ENCODE measurements around the gene CCDC14. TPM values are rescaled to one million over a fixed set of nuclear protein-coding genes. Genes with fewer than 3 reads are reported as not detected.
"Not testable (repeated sequence)": the region's sequence is repeated elsewhere in the genome, so short reads cannot be mapped to it uniquely, and the experiment has no call there.

CCDC14 gene
- total and polyA plus RNA-seq, 4 experiments from 2014 or later = 6.3 to 47.0 (median 26.9) TPM

DNA sequence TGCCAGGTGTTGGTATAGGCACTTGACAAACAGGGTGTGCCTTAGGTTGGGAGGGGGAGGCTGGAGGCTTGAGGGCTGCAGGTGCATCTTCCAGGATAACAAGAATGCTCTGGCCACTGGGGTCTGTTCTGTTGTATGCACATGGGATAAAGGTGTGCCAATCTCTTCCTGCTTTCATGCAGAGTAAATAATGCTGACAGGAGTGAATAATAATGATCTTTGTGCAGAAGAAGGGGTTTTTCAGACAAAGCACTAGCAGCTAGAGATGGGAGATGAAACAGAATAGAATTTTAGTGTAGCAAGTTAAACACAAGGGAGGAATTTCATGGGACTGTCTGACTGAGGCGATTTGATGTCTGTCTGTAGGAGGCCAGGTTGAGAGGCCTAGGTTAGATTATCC, 32.8 kb upstream of the CCDC14 start:
- Histone ChIP-seq H3K4me3 (ENCODE audit: low read length in 2 of 2) (no peak overlapping the region), H3K9me3 (ENCODE audit: control insufficient read depth in 1 of 2, low read length in 2 of 2) (no peaks in the 10 kb centered on the region), H3K4me1 (ENCODE audit: insufficient read depth, low read length) (no peaks in the 10 kb centered on the region), H3K36me3 (ENCODE audit: insufficient read depth, low read length) (no peaks in the 10 kb centered on the region), H3K27me3 (ENCODE audit: insufficient read depth, low read length) (peaks cover 8% of the 10 kb centered on the region), H3K27ac (ENCODE audit: low read depth, low read length) (no peak overlapping the region)
- no peak for DNase-seq
- Mint-ChIP-seq H3K4me1 (peaks cover 0 to 2% (median under 1%) of the 10 kb centered on the region in 4 donors), H3K4me3 (no peak overlapping the region), H3K27me3 (peaks cover 20 to 29% of the 10 kb centered on the region in 2 donors), H3K27ac (no peak overlapping the region), H3K36me3 (peaks cover 0 to 3% of the 10 kb centered on the region in 2 donors), H3K9me3 (peaks cover 0 to 3% (median 0%) of the 10 kb centered on the region in 8 donors)
- intact Hi-C loops (cut with micrococcal nuclease) = no loop called here
- ChIA-PET CTCF (ENCODE audit: partially characterized antibody) (no interaction called here), POLR2A (ENCODE audit: partially characterized antibody) (no interaction called here)

DNA sequence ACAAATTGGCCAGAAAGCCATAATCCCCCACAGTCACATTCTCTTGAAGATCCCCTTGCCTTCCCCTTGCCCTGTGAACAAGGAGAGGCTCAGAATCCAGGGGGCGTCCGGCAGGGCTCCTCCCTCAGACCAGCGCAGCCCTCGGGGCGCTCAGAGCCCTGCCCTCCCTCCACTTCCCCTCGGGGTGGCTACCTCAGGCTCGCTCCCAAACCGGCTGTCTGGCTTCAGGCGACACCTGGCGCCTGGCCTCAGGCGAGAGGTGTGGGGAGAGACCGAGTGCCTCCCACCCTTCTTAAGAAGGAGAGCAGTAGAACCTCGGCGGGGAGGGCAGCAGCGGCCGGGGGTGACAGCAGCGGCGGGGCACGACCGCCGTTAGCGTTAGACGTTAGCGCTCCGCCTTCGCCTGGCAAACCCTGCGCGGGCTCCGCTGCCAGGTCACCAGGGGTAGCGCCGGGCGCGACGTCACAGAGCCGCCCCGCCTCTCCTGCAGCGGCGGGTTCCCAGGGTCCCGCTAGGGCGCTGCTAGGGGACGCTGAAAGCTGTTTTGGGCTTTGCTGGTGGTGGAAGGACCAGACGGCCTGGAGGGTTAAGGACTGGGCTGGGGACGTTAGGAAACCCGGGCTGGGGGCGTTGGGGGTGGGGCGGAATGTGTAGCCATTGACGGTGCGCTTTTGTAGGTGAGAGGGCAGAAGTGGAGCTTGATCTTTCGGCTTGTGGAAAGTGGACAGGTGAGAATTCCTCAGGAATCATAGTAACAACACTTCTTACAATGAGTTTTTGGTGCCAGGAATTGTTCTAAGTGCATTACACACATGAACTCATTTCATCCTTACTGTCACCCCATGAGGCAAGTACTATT, 30.9 kb upstream of the CCDC14 start, which contains the start of gene ROPN1:
Gene ROPN1 (minus strand): TSS at position 395 of the 859 bp plus-strand sequence. CDS start 11,643 bp downstream, outside the sequence.
- intact Hi-C loops (cut with micrococcal nuclease); H3K36me3 Mint-ChIP-seq; H3K4me3 ChIP-seq (ENCODE audit: low read length in 2 of 2); H3K9me3 Mint-ChIP-seq; DNase-seq; H3K27me3 ChIP-seq (ENCODE audit: insufficient read depth, low read length); H3K27ac Mint-ChIP-seq; CTCF ChIA-PET (ENCODE audit: partially characterized antibody); H3K4me1 Mint-ChIP-seq; H3K27ac ChIP-seq (ENCODE audit: low read depth, low read length); H3K4me1 ChIP-seq (ENCODE audit: insufficient read depth, low read length); POLR2A ChIA-PET (ENCODE audit: partially characterized antibody); H3K9me3 ChIP-seq (ENCODE audit: control insufficient read depth in 1 of 2, low read length in 2 of 2); H3K36me3 ChIP-seq (ENCODE audit: insufficient read depth, low read length): not testable (repeated sequence)
- Mint-ChIP-seq H3K27me3 (peaks cover 21 to 28% of the 10 kb centered on the region in 2 donors), H3K4me3 (peak within 1 kb of the TSS; percentile 21 to 76 (median 66))

DNA sequence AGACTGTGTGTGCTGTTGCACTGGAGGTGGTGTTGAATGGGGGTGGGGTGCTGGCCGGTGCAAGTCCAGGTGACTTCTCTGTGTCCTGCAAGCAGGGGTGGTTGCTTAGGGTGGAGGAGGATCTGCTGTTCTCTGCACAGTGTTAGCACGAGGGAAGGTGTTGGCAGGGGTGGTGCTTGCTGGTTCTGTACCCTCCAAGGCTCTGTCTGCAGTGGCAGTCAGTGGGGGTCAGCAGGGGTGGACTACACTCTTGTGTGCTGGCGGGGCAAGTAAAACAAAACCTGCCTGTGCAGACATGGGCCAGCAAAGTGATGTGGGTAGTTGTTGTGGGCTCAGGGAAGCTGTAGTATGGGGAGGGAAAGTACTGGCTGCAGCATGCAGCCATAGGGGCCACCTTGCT, 25.4 kb upstream of the CCDC14 start:
- no peak overlapping the region for H3K27ac ChIP-seq (ENCODE audit: low read depth, low read length)
- H3K27me3 ChIP-seq (ENCODE audit: insufficient read depth, low read length) = peaks cover 8% of the 10 kb centered on the region
- H3K4me3 ChIP-seq (ENCODE audit: low read length in 2 of 2) = no peak overlapping the region
- H3K36me3 Mint-ChIP-seq = no peaks in the 10 kb centered on the region
- POLR2A ChIA-PET (ENCODE audit: partially characterized antibody) = no interaction called here
- H3K9me3 Mint-ChIP-seq = no peaks in the 10 kb centered on the region
- no peaks in the 10 kb centered on the region for H3K9me3 ChIP-seq (ENCODE audit: control insufficient read depth in 1 of 2, low read length in 2 of 2)
- H3K27me3 Mint-ChIP-seq = peaks cover 32 to 36% of the 10 kb centered on the region in 2 donors
- CTCF ChIA-PET (ENCODE audit: partially characterized antibody) = no interaction called here
- intact Hi-C loops (cut with micrococcal nuclease) = no loop called here
- H3K36me3 ChIP-seq (ENCODE audit: insufficient read depth, low read length) = no peaks in the 10 kb centered on the region
- H3K4me1 Mint-ChIP-seq = no peaks in the 10 kb centered on the region
- H3K4me1 ChIP-seq (ENCODE audit: insufficient read depth, low read length) = no peaks in the 10 kb centered on the region
- no peak overlapping the region for H3K27ac Mint-ChIP-seq
- DNase-seq = no peak
- no peak overlapping the region for H3K4me3 Mint-ChIP-seq

DNA sequence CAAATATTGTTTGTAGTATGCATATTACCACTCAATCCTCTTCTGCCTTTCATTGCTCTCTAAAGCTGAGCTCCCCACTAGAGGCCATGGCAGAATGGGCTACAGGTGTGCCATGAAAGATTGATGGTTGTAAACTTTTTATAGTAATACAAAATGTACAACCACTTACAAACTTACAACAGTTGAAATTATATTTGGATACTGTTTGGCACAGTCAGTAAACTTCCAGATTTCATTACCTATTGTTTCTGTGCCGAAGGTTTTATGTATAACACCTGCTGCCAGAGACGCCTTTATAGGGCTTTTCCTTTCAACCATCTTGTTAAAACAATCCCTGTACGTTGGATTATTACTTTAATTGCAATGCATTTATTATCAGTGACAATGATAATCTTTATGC, 23.9 kb upstream of the CCDC14 start:
- no peak for DNase-seq
- POLR2A ChIA-PET (ENCODE audit: partially characterized antibody) = no interaction called here
- H3K27me3 ChIP-seq (ENCODE audit: insufficient read depth, low read length) = peaks cover under 1% of the 10 kb centered on the region
- Mint-ChIP-seq H3K27me3 (peaks cover 30 to 31% of the 10 kb centered on the region in 2 donors), H3K36me3 (no peaks in the 10 kb centered on the region), H3K4me3 (no peak overlapping the region), H3K9me3 (no peaks in the 10 kb centered on the region), H3K27ac (no peak overlapping the region), H3K4me1 (peaks cover 0 to under 1% (median 0%) of the 10 kb centered on the region in 4 donors)
- H3K9me3 ChIP-seq (ENCODE audit: control insufficient read depth in 1 of 2, low read length in 2 of 2) = no peaks in the 10 kb centered on the region
- CTCF ChIA-PET (ENCODE audit: partially characterized antibody) = no interaction called here
- H3K4me3 ChIP-seq (ENCODE audit: low read length in 2 of 2) = no peak overlapping the region
- intact Hi-C loops (cut with micrococcal nuclease) = no loop called here
- H3K4me1 ChIP-seq (ENCODE audit: insufficient read depth, low read length) = peaks cover 4% of the 10 kb centered on the region
- H3K27ac ChIP-seq (ENCODE audit: low read depth, low read length) = no peak overlapping the region
- H3K36me3 ChIP-seq (ENCODE audit: insufficient read depth, low read length) = no peaks in the 10 kb centered on the region

DNA sequence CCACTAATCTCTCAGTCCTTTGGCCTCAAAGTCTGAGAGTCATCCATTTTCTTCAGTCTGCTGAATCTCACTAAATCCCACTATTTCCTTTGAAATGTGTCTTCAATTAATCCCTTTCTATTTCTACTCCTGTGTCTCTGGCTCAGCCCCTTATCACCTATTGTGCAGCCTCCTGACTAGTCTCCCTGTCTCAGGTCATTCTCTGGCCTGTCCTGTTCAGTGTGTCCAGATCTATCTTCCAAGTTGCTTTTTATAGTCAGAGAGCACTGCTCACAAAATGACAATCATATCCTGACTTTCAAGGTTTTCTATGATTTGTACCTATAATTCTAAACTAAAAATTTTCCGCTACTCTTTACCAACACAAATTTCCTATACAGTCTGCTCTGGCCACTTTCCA, 23.3 kb upstream of the CCDC14 start:
- Histone ChIP-seq H3K9me3 (ENCODE audit: control insufficient read depth in 1 of 2, low read length in 2 of 2) (no peaks in the 10 kb centered on the region), H3K27me3 (ENCODE audit: insufficient read depth, low read length) (no peaks in the 10 kb centered on the region), H3K4me1 (ENCODE audit: insufficient read depth, low read length) (peaks cover 6% of the 10 kb centered on the region), H3K36me3 (ENCODE audit: insufficient read depth, low read length) (no peaks in the 10 kb centered on the region), H3K27ac (ENCODE audit: low read depth, low read length) (no peak overlapping the region), H3K4me3 (ENCODE audit: low read length in 2 of 2) (no peak overlapping the region)
- Mint-ChIP-seq H3K4me1 (peaks cover 0 to 3% (median 0%) of the 10 kb centered on the region in 4 donors), H3K36me3 (no peaks in the 10 kb centered on the region), H3K4me3 (no peak overlapping the region), H3K27me3 (peaks cover 29 to 31% of the 10 kb centered on the region in 2 donors), H3K27ac (no peak overlapping the region), H3K9me3 (no peaks in the 10 kb centered on the region)
- DNase-seq = no peak
- intact Hi-C loops (cut with micrococcal nuclease) = no loop called here
- CTCF ChIA-PET (ENCODE audit: partially characterized antibody) = no interaction called here
- POLR2A ChIA-PET (ENCODE audit: partially characterized antibody) = no interaction called here

DNA sequence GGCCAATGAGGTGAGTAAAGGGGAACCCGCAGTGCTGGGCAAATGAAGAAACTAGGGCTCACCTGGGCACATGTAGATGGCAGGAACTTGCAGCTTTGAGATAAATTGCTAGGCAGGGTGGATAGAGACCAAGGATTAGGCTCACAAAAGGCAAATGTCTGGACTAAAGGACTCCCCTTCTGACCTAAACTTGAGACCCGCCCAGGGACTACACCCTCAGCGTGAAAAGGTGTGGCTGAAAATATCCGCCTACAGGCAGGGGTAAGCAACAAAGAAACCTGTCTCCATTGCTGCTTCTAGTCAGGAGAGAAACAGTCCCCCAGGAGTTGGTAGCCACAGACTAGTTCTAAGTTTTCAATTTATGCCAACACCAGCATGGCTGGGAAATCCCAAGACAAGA, 20.3 kb upstream of the CCDC14 start:
- peaks cover 22 to 25% of the 10 kb centered on the region in 2 donors for H3K27me3 Mint-ChIP-seq
- H3K36me3 Mint-ChIP-seq; H3K9me3 ChIP-seq (ENCODE audit: control insufficient read depth in 1 of 2, low read length in 2 of 2); H3K4me1 Mint-ChIP-seq; POLR2A ChIA-PET (ENCODE audit: partially characterized antibody); H3K27ac ChIP-seq (ENCODE audit: low read depth, low read length); H3K27me3 ChIP-seq (ENCODE audit: insufficient read depth, low read length); H3K9me3 Mint-ChIP-seq; intact Hi-C loops (cut with micrococcal nuclease); H3K27ac Mint-ChIP-seq; H3K4me3 Mint-ChIP-seq; H3K4me3 ChIP-seq (ENCODE audit: low read length in 2 of 2); H3K4me1 ChIP-seq (ENCODE audit: insufficient read depth, low read length); DNase-seq; H3K36me3 ChIP-seq (ENCODE audit: insufficient read depth, low read length): not testable (repeated sequence)
- CTCF ChIA-PET (ENCODE audit: partially characterized antibody) = interaction anchor here (1.3 to 2.5 kb wide), 3 partner anchors 8 to 41 kb away, joined by 3 to 13 read pairs (median 7); no protein-coding TSS in a partner anchor

DNA sequence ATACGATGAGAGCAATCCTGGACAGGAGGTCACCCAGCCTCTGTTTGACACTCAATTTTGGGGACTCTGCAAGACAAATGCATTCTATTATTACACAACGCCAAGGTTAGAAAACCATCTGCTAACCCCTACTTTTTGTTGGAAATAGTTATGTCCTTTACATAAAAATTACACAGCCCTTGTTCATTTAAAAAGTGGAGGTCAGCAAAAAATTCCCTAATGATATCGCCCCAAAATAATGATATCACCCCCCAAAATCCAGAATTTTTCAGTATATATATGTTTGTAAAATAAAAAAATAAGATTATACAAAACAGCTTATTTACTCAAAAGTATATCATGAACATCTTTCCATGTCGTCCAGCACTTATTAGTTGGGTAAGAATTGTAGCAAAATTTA, 19.5 kb upstream of the CCDC14 start:
- H3K9me3 ChIP-seq (ENCODE audit: control insufficient read depth in 1 of 2, low read length in 2 of 2) = no peaks in the 10 kb centered on the region
- H3K36me3 ChIP-seq (ENCODE audit: insufficient read depth, low read length) = no peaks in the 10 kb centered on the region
- H3K27me3 Mint-ChIP-seq = peaks cover 22 to 28% of the 10 kb centered on the region in 2 donors
- no peaks in the 10 kb centered on the region for H3K27me3 ChIP-seq (ENCODE audit: insufficient read depth, low read length)
- DNase-seq = no peak
- no peaks in the 10 kb centered on the region for H3K9me3 Mint-ChIP-seq
- POLR2A ChIA-PET (ENCODE audit: partially characterized antibody) = no interaction called here
- H3K27ac ChIP-seq (ENCODE audit: low read depth, low read length) = no peak overlapping the region
- no peak overlapping the region for H3K27ac Mint-ChIP-seq
- intact Hi-C loops (cut with micrococcal nuclease) = no loop called here
- peaks cover 6% of the 10 kb centered on the region for H3K4me1 ChIP-seq (ENCODE audit: insufficient read depth, low read length)
- H3K4me1 Mint-ChIP-seq = peaks cover 0 to 3% (median 0%) of the 10 kb centered on the region in 4 donors
- H3K36me3 Mint-ChIP-seq = no peaks in the 10 kb centered on the region
- H3K4me3 ChIP-seq (ENCODE audit: low read length in 2 of 2) = no peak overlapping the region
- H3K4me3 Mint-ChIP-seq = no peak overlapping the region
- CTCF ChIA-PET (ENCODE audit: partially characterized antibody) = interaction anchor here (0.8 to 2.5 kb wide), 9 partner anchors 9 to 95 kb away, joined by 3 to 13 read pairs (median 3); no protein-coding TSS in a partner anchor
